Right lobe of liver (tissue), 6 donors: ENCODE measurements around the gene HECW1. TPM values are rescaled to one million over a fixed set of nuclear protein-coding genes. Genes with fewer than 3 reads are reported as not detected.
A peak's percentile ranks its signal among the peaks of the same experiment; 100 is the strongest.

Experiments
- ATAC-seq, 4 donors: fragments of 200-7000 bp; cut with Tn5 transposase; one replicate each; pipeline ENCODE4 v1.9.1; 2020; ENCODE audit warnings: mild to moderate bottlenecking in 4 of 4, moderate library complexity in 4 of 4
- DNase-seq, 3 donors: peaks; one replicate each; pipeline ENCODE4 v3.0.0-alpha.2; 2020
- H3K27ac ChIP-seq, 3 donors: fragments of 200-600 bp; one replicate each; pipeline ENCODE4 v1.8.0; 2022
- H3K27me3 ChIP-seq, 2 donors: fragments of 200-600 bp; one replicate each; pipeline ENCODE4 v1.8.0; 2022
- H3K36me3 ChIP-seq, 4 donors: fragments of 200-600 bp; sonication (generic) in 1 of 4; one replicate each; pipeline versions ENCODE4 v1.5.1 to v1.8.0; 2017 to 2022; ENCODE audit warnings: control low read depth in 1 of 4
- H3K4me1 ChIP-seq, 4 donors: fragments of 200-600 bp; sonication (generic) in 1 of 4; one replicate each; pipeline versions ENCODE4 v1.5.1 to v1.8.0; 2017 to 2022; ENCODE audit warnings: control low read depth in 1 of 4
- H3K4me3 ChIP-seq, 3 donors: fragments of 200-600 bp; one replicate each; pipeline ENCODE4 v1.8.0; 2022
- H3K9me3 ChIP-seq, 4 donors: fragments of 200-600 bp; sonication (generic) in 1 of 4; one replicate each; pipeline versions ENCODE4 v1.5.1 to v1.8.0; 2017 to 2022; ENCODE audit warnings: control low read depth in 1 of 4
- POLR2A ChIP-seq: fragments of 450-650 bp; IDR thresholded peaks from one replicate; pipeline ENCODE4 v1.6.1; 2017; ENCODE audit warnings: antibody characterized with exemption, mild to moderate bottlenecking
- WGBS: methylation state at CpG from one replicate; pipeline ENCODE4 v1.1.6; 2018; ENCODE audit warnings: low coverage, low lambda C conversion rate; ENCODE audit not compliant: insufficient coverage; ENCODE audit errors: missing lambda C conversion rate; 5-methylcytosine and 5-hydroxymethylcytosine counted together
- intact Hi-C, 2 donors: fragments of 100-400 bp; cut with DNase I; formaldehyde crosslinking; loops; one replicate each; pipeline versions ENCODE4 v1.11.2 to v1.14.1; 2022
- total RNA-seq, 6 experiments: library from RNA; depleted of rRNA in 2 of 6; stranded (reverse); fragments of >200 nt in 2 of 6; fragmentation: NEBNext Ultra II Directional in 3 of 6; extraction: Animal tissue kit (Norgen Biotek cat#: 25700) in 3 of 6; gene quantifications; one replicate each; pipeline versions ENCODE4 v1.1.0 to v1.2.4, GENCODE V29; 2016 to 2023
- TF ChIP-seq, protein P1 (sequence below), 4 donors: fragments of 200-600 bp in 3 of 4; fragments of 450-650 bp in 1 of 4; IDR thresholded peaks; one replicate each; pipeline versions ENCODE4 v1.5.1 to v1.8.0; 2016 to 2022; ENCODE audit warnings: antibody characterized with exemption in 4 of 4, mild to moderate bottlenecking in 2 of 4
- donor health status: DM: no; HTN: yes; CAD: no.
- donor health status: DM: no; HTN: no; CAD: no.
- donor health status: DM: no; HTN: no; CAD: no.
- donor health status: DM: no; HTN: yes; CAD: no.
- donor health status: DM: no; HTN: yes; CAD: no.

HECW1 gene
- total RNA-seq, 6 experiments from 2014 or later, result 0.02 to 0.87 (median 0.09) TPM; not detected in 1

DNA sequence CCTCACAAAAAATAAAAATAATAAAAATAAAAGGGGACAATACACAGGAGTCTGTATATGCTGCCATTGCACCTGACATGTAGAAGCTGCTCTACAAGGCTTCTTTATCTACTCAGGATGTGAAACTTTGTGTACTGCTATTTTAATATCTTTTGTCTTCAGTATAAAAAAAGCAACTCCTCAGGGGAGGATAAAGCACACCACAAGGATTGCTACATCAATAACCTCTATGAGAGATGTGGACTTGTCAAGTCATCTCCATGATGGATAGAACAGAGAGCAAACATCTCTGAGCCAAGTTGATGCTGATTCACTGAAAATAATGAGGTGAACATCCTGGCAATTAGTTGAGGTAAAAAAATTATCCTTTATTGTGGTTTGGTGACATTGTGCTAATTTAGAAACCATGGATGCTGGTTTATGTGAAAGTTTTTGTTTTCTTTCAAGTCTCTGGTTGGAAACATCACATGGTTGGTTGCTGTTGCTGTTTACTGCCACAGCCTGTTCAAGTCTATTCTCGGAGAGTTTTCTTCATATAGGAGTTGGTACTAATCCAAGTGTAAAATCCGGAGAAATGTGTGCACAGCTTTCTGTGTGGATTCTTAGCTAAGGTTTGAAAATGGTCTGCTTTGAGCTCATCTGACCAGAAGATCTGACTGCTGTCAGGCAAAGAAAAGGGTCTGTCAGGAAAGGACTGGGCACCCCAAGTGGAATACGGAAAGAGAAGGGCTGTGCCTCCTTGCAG, 1.5 kb upstream of the HECW1 start:
- intact Hi-C loops, result no loop called here
- 27% methylated on average over 3 of the region's 3 CpGs for WGBS
- TF ChIP-seq, protein P1, sequence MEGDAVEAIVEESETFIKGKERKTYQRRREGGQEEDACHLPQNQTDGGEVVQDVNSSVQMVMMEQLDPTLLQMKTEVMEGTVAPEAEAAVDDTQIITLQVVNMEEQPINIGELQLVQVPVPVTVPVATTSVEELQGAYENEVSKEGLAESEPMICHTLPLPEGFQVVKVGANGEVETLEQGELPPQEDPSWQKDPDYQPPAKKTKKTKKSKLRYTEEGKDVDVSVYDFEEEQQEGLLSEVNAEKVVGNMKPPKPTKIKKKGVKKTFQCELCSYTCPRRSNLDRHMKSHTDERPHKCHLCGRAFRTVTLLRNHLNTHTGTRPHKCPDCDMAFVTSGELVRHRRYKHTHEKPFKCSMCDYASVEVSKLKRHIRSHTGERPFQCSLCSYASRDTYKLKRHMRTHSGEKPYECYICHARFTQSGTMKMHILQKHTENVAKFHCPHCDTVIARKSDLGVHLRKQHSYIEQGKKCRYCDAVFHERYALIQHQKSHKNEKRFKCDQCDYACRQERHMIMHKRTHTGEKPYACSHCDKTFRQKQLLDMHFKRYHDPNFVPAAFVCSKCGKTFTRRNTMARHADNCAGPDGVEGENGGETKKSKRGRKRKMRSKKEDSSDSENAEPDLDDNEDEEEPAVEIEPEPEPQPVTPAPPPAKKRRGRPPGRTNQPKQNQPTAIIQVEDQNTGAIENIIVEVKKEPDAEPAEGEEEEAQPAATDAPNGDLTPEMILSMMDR (IDR thresholded peaks at IDR 0.05), result no peak
- no peak for TF ChIP-seq POLR2A
- DNase-seq, result no peak
- ATAC-seq, result no peak
- no peaks in the 10 kb centered on the region for H3K9me3 ChIP-seq
- H3K4me3 ChIP-seq, result no peak overlapping the region
- peaks cover 0 to 27% of the 10 kb centered on the region in 2 donors for H3K27me3 ChIP-seq
- peaks cover 0 to 10% (median 0%) of the 10 kb centered on the region in 4 donors for H3K4me1 ChIP-seq
- no peak overlapping the region for H3K27ac ChIP-seq
- H3K36me3 ChIP-seq, result no peaks in the 10 kb centered on the region

DNA sequence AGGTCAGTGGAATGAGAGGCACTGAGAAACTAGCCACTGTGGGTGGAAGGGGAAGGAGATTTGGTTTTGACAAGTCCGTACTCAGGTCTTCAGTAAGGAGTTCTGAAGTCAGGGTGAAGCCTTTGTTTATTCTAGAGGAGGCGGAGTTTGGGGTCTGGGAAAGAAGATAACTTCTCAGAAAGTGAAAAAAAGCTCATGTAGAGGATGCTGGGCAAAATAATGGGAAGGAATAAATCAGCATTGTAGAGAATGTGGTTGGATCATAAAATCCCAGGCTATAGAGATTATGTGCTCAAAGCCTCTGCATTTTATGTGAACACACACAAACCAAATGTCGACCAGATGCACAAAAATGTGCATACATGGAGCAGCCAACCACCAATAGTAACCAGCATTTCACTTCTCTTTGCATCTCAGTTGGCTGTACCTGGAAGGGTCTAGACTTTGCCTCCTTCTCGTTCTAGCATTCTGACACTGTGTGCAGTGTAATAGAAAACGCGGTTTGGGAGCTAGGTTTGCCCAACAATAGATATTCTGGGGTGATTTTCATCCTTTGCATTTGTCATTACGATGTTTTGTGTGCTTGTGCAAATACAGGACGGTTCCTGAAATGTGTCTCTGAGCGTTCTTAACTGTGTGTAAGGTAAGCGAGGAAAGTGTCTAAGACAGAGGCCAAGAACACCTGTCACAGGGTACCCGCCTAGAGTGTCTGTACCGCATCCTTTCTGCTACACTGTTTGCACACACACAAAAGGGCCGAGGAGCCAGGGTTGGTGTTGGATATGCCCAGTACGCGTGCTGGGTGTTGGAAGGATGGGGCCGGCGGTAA, 603 bp upstream of the HECW1 start:
- intact Hi-C loops, result no loop called here
- 11% methylated on average over 15 of the region's 17 CpGs for WGBS
- ATAC-seq (no peak), DNase-seq (no peak)
- H3K27me3 ChIP-seq, result peaks cover 0 to 27% of the 10 kb centered on the region in 2 donors
- H3K4me1 ChIP-seq, result peaks cover 0 to 10% (median 0%) of the 10 kb centered on the region in 4 donors
- no peak overlapping the region for H3K27ac ChIP-seq
- H3K9me3 ChIP-seq, result no peaks in the 10 kb centered on the region
- no peak overlapping the region for H3K4me3 ChIP-seq
- no peaks in the 10 kb centered on the region for H3K36me3 ChIP-seq
- no peak for TF ChIP-seq POLR2A

DNA sequence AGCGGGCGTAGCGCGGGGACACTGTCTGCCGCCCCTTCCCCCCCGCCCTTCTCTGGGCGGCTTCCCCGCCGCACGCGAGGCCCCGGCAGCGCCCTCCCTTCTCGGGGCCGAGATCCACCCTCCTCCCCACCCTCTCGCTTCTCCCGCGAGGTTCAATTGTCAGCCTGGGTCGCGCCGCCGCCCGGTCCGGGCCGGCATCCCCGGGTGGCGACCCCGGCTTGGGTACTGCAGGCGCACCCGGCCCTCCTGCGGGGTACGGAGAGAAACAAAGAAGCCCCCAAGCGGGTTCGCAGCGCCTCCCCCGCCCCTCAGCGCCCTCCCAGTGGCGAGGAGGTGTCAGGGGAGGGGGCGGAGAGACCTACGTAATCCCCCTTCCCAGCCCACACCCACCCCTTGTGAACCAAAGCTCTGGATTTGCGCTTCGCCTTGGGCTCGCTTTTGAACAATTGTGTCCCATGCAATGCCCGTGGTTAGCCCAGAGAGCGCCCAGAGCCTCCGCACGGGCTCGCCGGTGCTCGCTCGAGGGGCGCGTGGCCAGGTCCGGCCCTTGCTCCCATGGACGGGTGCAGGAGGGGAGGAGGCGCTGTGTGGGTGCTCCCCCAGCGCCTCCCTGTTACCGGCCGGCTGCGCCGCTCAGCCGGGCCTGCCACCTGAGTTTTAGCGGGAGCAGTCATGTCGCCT, 634 bp downstream of the HECW1 start:
- Histone ChIP-seq H3K27ac (no peak overlapping the region), H3K4me1 (peaks cover 0 to 10% (median 0%) of the 10 kb centered on the region in 4 donors), H3K36me3 (no peaks in the 10 kb centered on the region), H3K27me3 (peaks cover 0 to 32% of the 10 kb centered on the region in 2 donors), H3K9me3 (no peaks in the 10 kb centered on the region), H3K4me3 (peak overlapping the region in 2 of 3 donors; percentile 16 to 24)
- 4% methylated on average over 11 of the region's 64 CpGs for WGBS
- peak in 1 of 3 donors; percentile 25 for DNase-seq
- intact Hi-C loops, result no loop called here
- TF ChIP-seq, protein P1 (IDR thresholded peaks at IDR 0.05), result no peak
- no peak for TF ChIP-seq POLR2A
- peak; percentile 23 to 65 (median 56) for ATAC-seq

DNA sequence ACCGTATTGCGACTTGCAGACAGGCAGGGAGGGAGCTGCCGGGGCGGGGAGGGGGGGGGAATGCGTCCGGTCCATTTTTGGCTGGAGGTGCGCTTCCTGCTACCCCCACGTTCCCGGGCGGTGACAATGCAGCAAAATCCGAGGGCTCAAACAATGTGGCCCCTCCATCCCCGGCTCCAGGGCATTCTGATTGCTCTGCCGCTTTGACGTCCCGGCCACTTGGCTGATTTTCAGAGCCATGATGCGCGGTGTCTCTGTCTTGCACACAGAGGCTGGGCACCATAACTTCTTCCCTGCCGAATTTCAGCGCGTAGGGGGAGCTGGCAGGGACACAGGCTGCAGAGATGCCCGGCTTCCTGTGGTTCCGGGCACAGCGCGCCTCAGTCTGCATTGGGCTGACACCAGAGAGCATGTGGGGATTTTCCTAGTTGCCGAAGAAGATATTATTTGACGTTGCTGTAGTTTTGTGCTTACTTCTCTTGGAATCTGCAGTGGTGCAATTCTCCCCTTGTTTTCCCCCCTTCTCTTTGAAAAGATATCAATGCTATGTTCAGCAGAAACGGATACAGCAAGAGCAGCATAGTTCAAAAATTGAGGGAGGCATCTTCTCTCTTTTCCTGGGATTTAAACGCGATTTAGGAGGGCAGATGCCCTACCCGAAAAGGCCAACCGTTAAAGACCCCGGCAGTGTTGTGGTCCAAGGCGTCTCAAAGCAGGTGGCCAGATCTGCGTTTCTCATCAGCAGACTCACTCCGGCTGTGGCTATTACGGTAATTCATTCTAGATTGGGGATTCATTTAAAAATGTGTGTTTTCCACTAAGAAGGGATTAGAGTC, 1.4 kb downstream of the HECW1 start:
- ATAC-seq (peak in 1 of 4 donors; percentile 24), DNase-seq (no peak)
- H3K4me1 ChIP-seq, result peaks cover 0 to 10% (median 0%) of the 10 kb centered on the region in 4 donors
- H3K4me3 ChIP-seq, result peak overlapping the region in 1 of 3 donors; percentile 24
- intact Hi-C loops, result no loop called here
- TF ChIP-seq, protein P1 (IDR thresholded peaks at IDR 0.05), result no peak
- TF ChIP-seq POLR2A, result no peak
- H3K27ac ChIP-seq, result no peak overlapping the region
- no peaks in the 10 kb centered on the region for H3K36me3 ChIP-seq
- H3K27me3 ChIP-seq, result peaks cover 0 to 33% of the 10 kb centered on the region in 2 donors
- 11% methylated on average over 26 of the region's 36 CpGs for WGBS
- no peaks in the 10 kb centered on the region for H3K9me3 ChIP-seq
